Activated T-cell treated with anti-CD3 and anti-CD28 coated beads, Interleukin-2, amount 50 U/mL, for 1 hour (primary cell): ENCODE measurements around the gene CRP.
"Not testable (repeated sequence)": the region's sequence is repeated elsewhere in the genome, so short reads cannot be mapped to it uniquely, and the experiment has no call there.

Experiments
- DNase-seq: peaks from one replicate; pipeline ENCODE4 v3.0.0-alpha.2; 2020

CRP gene

DNA sequence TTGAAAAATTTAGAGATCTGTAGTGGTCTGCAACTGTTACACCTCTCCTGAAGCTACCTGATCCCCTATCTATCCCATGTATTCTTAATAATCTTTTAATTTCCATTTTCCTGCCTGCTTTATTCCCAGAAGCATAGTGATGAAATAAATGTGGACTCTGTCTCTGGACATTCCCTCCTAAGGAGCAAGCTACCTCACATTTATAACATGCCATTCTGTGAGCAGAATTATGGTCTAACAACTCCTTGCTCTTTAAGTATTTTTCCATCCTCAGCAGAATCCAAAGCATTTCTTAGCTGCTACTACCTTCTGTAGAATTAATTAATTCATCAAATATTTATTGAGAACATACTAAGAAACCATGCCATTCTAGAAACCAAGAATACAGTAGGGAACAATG, 15.1 kb downstream of the CRP start:
- DNase-seq = no peak

DNA sequence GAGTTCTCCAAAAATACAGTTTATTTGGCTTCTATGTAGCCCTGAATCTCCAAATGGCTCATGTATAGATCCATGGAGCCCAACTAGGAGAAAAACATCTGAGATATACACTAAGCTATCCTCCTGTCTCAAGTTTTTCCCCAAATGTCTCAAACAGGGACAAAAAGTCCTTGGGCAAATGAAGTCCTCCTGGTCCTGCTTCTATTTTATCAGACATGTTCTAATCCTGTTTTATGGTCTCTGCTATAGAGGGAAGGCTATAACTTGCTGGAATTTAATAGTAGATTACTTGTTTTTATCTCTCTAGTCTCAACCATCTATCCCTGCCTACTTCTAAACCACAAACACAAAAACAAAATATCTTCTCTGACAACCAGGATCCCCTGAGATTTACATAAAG, 26.9 kb downstream of the CRP start:
- no peak for DNase-seq

- no peak for DNase-seq
These were observed 27.6 kb downstream of the CRP start for GRCh38 chr1:159686599-159687299.

DNA sequence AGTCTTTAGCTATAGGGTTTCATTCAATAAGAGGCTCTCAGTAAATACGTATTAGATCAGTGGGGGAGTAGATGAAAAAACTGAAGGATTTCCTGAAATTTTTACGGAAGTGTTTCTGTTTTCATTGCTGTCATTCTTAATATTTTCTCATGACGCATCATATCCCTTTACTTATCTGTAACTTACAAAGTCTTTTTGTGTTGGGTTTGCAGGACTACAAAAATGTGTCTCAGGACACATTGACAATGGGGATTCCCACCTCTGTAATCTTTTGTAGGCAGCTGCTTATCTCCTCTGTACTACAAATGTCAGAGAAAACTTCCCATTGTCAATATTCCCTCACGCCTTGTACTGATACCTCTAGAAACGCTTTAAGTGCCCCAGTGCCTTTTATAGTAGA, 35.5 kb downstream of the CRP start:
- DNase-seq = no peak

- no peak for DNase-seq
These were observed 39.3 kb downstream of the CRP start for GRCh38 chr1:159675046-159675445.

DNA sequence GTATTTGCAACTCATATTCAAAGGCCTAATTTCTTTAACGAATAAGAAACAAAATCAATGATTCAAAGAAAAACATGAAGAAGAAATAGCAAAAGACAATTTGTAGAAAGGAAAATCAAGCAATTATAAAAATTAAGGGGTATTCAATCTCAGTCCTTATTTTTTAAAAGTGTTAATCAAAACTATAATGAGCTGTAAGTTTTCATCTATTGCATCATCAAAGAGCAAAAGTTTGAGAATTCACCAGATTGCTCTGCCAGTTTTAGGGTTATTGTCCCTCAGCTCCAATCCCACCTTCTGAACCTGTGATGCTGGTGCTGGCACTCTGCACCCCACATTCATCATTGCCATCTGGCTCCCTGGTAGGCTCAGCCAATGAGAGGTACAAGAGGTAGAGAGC, 42.0 kb downstream of the CRP start:
- DNase-seq = not testable (repeated sequence)

GRCh38 chr1:159669338-159669737, 45.1 kb downstream of the CRP start:
- DNase-seq = no peak

- DNase-seq = no peak
These were observed 45.6 kb downstream of the CRP start for GRCh38 chr1:159668739-159669138.

DNA sequence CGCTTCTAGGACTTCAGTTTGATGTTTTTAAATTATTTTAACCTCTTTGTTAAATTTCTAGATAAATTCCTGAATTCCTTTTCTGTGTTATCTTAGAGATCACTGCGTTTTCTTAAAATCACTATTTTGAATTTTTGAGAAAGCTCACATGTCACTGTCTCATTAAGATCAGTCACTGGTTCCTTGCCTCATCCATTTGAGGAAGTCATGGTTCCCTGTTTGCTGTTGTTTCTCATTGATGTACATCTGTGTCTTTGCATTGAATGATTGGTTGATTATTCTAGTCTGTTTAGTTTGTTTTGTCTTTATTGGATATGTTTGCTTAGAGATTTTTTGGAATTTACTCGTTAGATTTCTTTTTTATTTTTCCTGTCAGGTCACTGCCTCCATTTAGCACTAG, 50.1 kb downstream of the CRP start:
- DNase-seq = no peak

- no peak for DNase-seq
These were observed 50.8 kb downstream of the CRP start for GRCh38 chr1:159663552-159663951.
